Neuronal stem cell (in vitro differentiated cells): ENCODE data around the gene FUT7.
A peak's percentile ranks its signal among the peaks of the same experiment; 100 is the strongest.

ENCODE experiments used
- DNase-seq: peaks from one replicate; pipeline ENCODE4 v3.0.0-alpha.2; 2013; ENCODE audit warnings: low spot score
- H2AFZ ChIP-seq: one replicate; pipeline ENCODE4 v1.6.1; 2013; ENCODE audit warnings: mild to moderate bottlenecking, low read length, inconsistent platforms
- H2AK5ac ChIP-seq: 2 replicates; pipeline ENCODE4 v1.6.1; 2013; ENCODE audit warnings: low read depth, mild to moderate bottlenecking, inconsistent platforms, low read length, moderate library complexity, mixed read lengths
- H2BK120ac ChIP-seq: 2 replicates; pipeline ENCODE4 v1.6.1; 2013; ENCODE audit warnings: low read depth, mild to moderate bottlenecking, inconsistent platforms, low read length, moderate library complexity, mixed read lengths
- H2BK12ac ChIP-seq: one replicate; pipeline ENCODE4 v1.6.1; 2013; ENCODE audit warnings: low read length, inconsistent platforms
- H2BK15ac ChIP-seq: 2 replicates; pipeline ENCODE4 v1.6.1; 2013; ENCODE audit warnings: mild to moderate bottlenecking, low read length, inconsistent platforms, mixed read lengths
- H2BK5ac ChIP-seq: one replicate; pipeline ENCODE4 v1.6.1; 2013; ENCODE audit warnings: inconsistent platforms, mild to moderate bottlenecking, low read length, moderate library complexity
- H3K14ac ChIP-seq: one replicate; pipeline ENCODE4 v1.6.1; 2013; ENCODE audit warnings: low read length, inconsistent platforms
- H3K18ac ChIP-seq: 2 replicates; pipeline ENCODE4 v1.6.1; 2013; ENCODE audit warnings: low read length, inconsistent platforms
- H3K23ac ChIP-seq: 2 replicates; pipeline ENCODE4 v1.6.1; 2013; ENCODE audit warnings: low read depth, mild to moderate bottlenecking, mixed read lengths, low read length, inconsistent platforms; ENCODE audit not compliant: poor library complexity
- H3K27ac ChIP-seq: replicated peaks from 3 replicates; pipeline ENCODE4 v1.5.1; 2013; ENCODE audit warnings: low read length, inconsistent platforms
- H3K27me3 ChIP-seq, 3 experiments: 2 replicates each; pipeline ENCODE4 v1.6.1; 2013; ENCODE audit warnings: low read length in 3 of 3, mild to moderate bottlenecking in 2 of 3, inconsistent platforms in 1 of 3, low read depth in 1 of 3, mixed read lengths in 1 of 3, moderate library complexity in 1 of 3; ENCODE audit not compliant: control insufficient read depth in 3 of 3, insufficient read depth in 3 of 3
- H3K36me3 ChIP-seq, 2 donors: replicated peaks in 1 of 2; 2 replicates each; pipeline ENCODE4 v1.6.1; 2013; ENCODE audit warnings: low read length in 2 of 2; ENCODE audit not compliant: control insufficient read depth in 2 of 2, insufficient read depth in 2 of 2
- H3K4ac ChIP-seq: 2 replicates; pipeline ENCODE4 v1.6.1; 2013; ENCODE audit warnings: inconsistent platforms, mild to moderate bottlenecking, low read length, moderate library complexity
- H3K4me1 ChIP-seq, 2 donors: 1 replicate in 1 of 2; 2 replicates in 1 of 2; pipeline ENCODE4 v1.6.1; 2013; ENCODE audit warnings: low read length in 2 of 2, low read depth in 1 of 2; ENCODE audit not compliant: control insufficient read depth in 2 of 2, insufficient read depth in 1 of 2
- H3K4me2 ChIP-seq: one replicate; pipeline ENCODE4 v1.6.1; 2013; ENCODE audit warnings: mild to moderate bottlenecking, low read length, inconsistent platforms; ENCODE audit not compliant: insufficient read depth, poor library complexity, severe bottlenecking
- H3K4me3 ChIP-seq, 2 donors: 2 replicates each; pipeline ENCODE4 v1.5.1; 2013; ENCODE audit warnings: low read length in 2 of 2, mild to moderate bottlenecking in 2 of 2, inconsistent platforms in 1 of 2, moderate library complexity in 1 of 2
- H3K79me1 ChIP-seq: one replicate; pipeline ENCODE4 v1.6.1; 2013; ENCODE audit warnings: low read depth, mild to moderate bottlenecking, inconsistent platforms, low read length, moderate library complexity
- H3K9ac ChIP-seq: one replicate; pipeline ENCODE4 v1.6.1; 2013; ENCODE audit warnings: mild to moderate bottlenecking, low read depth, low read length, inconsistent platforms; ENCODE audit not compliant: poor library complexity
- H3K9me3 ChIP-seq, 2 donors: replicated peaks in 1 of 2; 2 replicates each; pipeline versions ENCODE3 to v1.6.1; 2013; ENCODE audit warnings: low read length in 2 of 2, mild to moderate bottlenecking in 2 of 2, inconsistent platforms in 1 of 2, low read depth in 1 of 2, mixed read lengths in 1 of 2, moderate library complexity in 1 of 2; ENCODE audit not compliant: control insufficient read depth in 2 of 2, insufficient read depth in 1 of 2
- H4K8ac ChIP-seq: one replicate; pipeline ENCODE4 v1.6.1; 2013; ENCODE audit warnings: low read depth, mild to moderate bottlenecking, inconsistent platforms, low read length, moderate library complexity
- H4K91ac ChIP-seq: one replicate; pipeline ENCODE4 v1.6.1; 2013; ENCODE audit warnings: low read length, low read depth, mild to moderate bottlenecking, inconsistent platforms; ENCODE audit not compliant: poor library complexity
- WGBS, 2 donors: extraction: QIAGEN DNeasy Blood & Tissue Kit; methylation state at CpG; one replicate each; pipeline ENCODE4 v1.1.7; 2013; ENCODE audit warnings: missing lambda C conversion rate in 2 of 2, mixed read lengths in 1 of 2; ENCODE audit not compliant: insufficient read length in 2 of 2, insufficient replicate concordance in 1 of 2; ENCODE audit errors: extremely low coverage in 2 of 2; 5-methylcytosine and 5-hydroxymethylcytosine counted together

FUT7 gene

DNA sequence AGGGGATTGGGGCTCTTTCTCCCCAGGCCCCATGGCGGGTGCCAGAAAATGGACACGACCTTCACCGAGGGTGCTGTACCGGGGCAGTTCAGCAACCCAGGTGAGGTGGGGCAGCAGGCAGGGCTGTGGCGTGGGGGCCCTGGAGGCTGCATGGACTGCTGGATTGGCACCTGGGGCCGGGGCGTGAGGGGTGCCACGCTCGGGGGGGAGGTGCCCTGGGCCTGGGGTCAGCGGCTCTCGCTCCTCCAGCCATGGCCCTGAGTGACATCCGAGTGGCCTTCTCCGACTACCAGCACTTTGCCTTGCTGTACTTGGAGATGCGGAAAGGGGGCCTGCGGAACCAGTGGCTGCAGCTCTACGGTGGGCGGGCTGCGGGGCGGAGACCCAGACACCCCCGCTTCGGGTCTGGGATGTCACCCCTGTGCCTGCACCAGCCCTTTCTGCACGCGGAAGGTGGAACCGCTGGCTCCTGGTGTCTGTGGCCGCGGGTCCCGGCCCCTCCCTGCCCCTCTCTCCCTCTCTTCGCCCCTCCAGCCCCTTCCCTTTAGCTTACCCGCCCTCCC, 47.3 kb downstream of the FUT7 start:
- H3K27me3 ChIP-seq: peaks cover 4 to 43% (median 36%) of the 10 kb centered on the region in 3 experiments
- peak overlapping the region; percentile 94 for H2BK15ac ChIP-seq
- no peak overlapping the region for H4K91ac ChIP-seq
- no peak overlapping the region for H3K23ac ChIP-seq
- peak overlapping the region; percentile 63 for H2BK5ac ChIP-seq
- peak overlapping the region; percentile 88 for H3K4me2 ChIP-seq
- H3K27ac ChIP-seq: no peak overlapping the region
- no peaks in the 10 kb centered on the region for H3K79me1 ChIP-seq
- H4K8ac ChIP-seq: no peak overlapping the region
- no peaks in the 10 kb centered on the region for H3K9me3 ChIP-seq
- no peak overlapping the region for H2BK120ac ChIP-seq
- DNase-seq: no peak
- no peaks in the 10 kb centered on the region for H3K4me1 ChIP-seq
- H3K36me3 ChIP-seq: no peaks in the 10 kb centered on the region
- peak overlapping the region; percentile 97 for H3K18ac ChIP-seq
- WGBS, 2 donors: no CpG with 5 or more reads among the region's 29 CpGs
- H3K9ac ChIP-seq: no peak overlapping the region
- peak overlapping the region; percentile 41 for H2BK12ac ChIP-seq
- peak overlapping the region; percentile 76 for H3K4ac ChIP-seq
- H2AK5ac ChIP-seq: peak overlapping the region; percentile 47
- peak overlapping the region in 1 of 2 donors; percentile 18 for H3K4me3 ChIP-seq
- peak overlapping the region; percentile 67 for H3K14ac ChIP-seq
- H2AFZ ChIP-seq: no peak overlapping the region

DNA sequence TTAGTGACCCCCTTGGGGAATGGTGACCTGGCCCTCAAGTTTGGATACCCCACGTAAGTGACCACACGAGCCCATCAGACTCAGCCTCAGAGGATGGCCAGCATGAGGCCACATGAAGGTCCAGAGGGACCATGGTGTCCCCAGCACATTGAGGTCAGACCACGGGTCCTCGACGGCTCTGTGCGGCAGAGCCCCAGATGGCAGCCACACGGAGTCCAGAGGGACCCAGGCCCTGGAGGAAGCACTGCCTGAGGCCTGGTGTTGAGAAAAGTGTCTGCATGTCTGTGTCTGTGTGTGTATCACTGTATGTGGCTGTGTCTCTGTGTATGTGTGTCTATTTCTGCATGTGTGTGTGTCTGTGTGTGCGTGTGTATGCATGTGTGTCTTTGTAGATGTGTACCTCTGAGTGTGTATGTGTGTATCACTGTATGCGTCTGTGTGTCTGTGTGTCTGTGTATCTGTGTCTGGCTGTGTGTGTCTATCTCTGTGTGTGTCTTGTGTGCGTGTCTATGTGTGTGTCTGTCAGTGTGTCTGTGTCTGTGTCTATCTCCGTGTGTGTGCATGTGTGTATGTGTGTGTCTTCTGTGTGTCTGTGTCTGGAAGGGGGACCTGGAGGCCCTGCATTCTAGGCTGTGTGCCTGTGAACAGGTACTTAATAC, 48.1 kb downstream of the FUT7 start:
- Histone ChIP-seq H4K8ac (no peak overlapping the region), H3K27ac (no peak overlapping the region), H4K91ac (no peak overlapping the region), H3K4me1 (peaks cover 0 to 2% of the 10 kb centered on the region in 2 donors), H2BK120ac (no peak overlapping the region), H3K9ac (no peak overlapping the region), H3K79me1 (no peaks in the 10 kb centered on the region), H3K4me2 (no peak overlapping the region), H2BK12ac (peak overlapping the region; percentile 46), H3K14ac (no peak overlapping the region), H3K27me3 (peaks cover 4 to 51% (median 36%) of the 10 kb centered on the region in 3 experiments), H3K9me3 (no peaks in the 10 kb centered on the region), H3K23ac (no peak overlapping the region), H3K4ac (no peak overlapping the region), H2BK15ac (no peak overlapping the region), H3K18ac (no peak overlapping the region), H2AK5ac (peak overlapping the region; percentile 90), H3K4me3 (peak overlapping the region in 1 of 2 donors; percentile 18), H2BK5ac (no peak overlapping the region), H3K36me3 (no peaks in the 10 kb centered on the region), H2AFZ (no peak overlapping the region)
- WGBS, 2 donors: no CpG with 5 or more reads among the region's 11 CpGs
- DNase-seq: no peak

DNA sequence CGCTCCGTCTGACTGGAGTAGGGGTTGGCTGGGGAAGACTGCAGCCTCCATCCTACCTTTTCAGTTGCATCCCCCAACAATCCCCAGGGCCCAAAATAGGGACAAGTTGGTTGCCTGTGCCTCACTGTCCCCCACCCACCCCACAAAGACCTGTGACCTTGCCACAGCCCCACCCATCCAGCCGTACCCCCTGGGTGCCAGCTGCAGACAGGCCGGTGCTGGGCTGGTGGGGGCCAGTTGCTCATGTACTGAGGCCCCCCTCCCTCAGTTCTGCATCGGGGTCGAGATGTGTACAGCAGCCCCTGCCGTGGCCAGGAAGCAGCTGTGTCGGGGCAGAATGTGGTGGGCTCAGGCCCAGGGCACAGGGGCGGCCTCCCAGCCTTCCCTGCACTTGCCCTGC, 48.7 kb downstream of the FUT7 start:
- no peak overlapping the region for H2BK120ac ChIP-seq
- no peak overlapping the region for H3K14ac ChIP-seq
- peak overlapping the region; percentile 46 for H2BK12ac ChIP-seq
- peak overlapping the region; percentile 60 for H3K9ac ChIP-seq
- no peak overlapping the region for H3K4ac ChIP-seq
- no peak overlapping the region for H3K27ac ChIP-seq
- H3K79me1 ChIP-seq: no peaks in the 10 kb centered on the region
- H3K36me3 ChIP-seq: no peaks in the 10 kb centered on the region
- peaks cover 4 to 52% (median 36%) of the 10 kb centered on the region in 3 experiments for H3K27me3 ChIP-seq
- peak overlapping the region; percentile 65 for H3K23ac ChIP-seq
- H2BK15ac ChIP-seq: peak overlapping the region; percentile 20
- H4K91ac ChIP-seq: no peak overlapping the region
- DNase-seq: no peak
- no peak overlapping the region for H3K4me3 ChIP-seq
- peak overlapping the region; percentile 90 for H2AK5ac ChIP-seq
- no peak overlapping the region for H4K8ac ChIP-seq
- H3K9me3 ChIP-seq: no peaks in the 10 kb centered on the region
- H3K4me2 ChIP-seq: no peak overlapping the region
- no peak overlapping the region for H2AFZ ChIP-seq
- H2BK5ac ChIP-seq: no peak overlapping the region
- H3K18ac ChIP-seq: no peak overlapping the region
- no CpG with 5 or more reads among the region's 9 CpGs for WGBS, 2 donors
- peaks cover 0 to 2% of the 10 kb centered on the region in 2 donors for H3K4me1 ChIP-seq

DNA sequence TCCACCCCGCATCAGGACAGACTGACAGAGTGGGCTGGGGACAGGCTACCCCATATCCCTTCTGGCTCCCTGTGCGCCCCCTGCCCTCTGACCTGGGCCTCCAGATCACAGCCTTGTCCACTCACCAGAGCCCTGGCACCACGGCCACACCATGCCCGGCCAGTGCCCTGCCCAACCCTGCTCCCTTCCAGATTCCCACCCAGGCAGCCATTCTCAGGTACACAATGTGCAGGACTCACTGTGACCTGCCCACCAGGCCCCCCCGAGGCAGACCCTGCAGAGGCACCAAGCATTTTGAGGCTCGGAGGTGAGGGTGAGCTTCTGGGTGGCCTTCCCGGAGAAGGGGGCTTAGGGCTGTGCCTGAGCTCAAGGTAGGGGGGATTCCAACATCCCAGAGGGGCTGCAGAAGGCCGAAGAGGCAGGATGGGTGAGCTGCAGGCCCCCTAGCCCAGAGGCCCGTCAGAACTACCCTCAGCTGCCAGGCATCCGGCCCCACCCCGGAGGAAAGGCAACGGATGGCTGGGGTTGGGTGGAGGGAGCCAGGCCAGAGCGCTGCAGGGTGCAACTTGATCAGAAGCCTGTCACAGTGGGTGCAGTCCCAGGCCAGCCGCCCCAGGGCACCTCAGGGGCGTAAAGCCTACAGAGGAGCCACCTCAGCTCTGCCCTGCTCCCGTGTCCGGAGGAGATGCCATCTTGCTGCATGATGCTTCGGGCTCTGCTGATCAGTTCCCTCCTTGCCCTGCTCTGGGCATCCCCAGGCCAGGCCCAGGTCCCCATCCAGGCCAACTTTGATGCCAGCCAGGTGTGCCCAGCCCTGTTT, 49.4 kb downstream of the FUT7 start, which contains the start of gene LCNL1:
TSS of gene LCNL1 (plus strand) at position 762 of the 820 bp plus-strand sequence. CDS start 594 bp downstream, outside the sequence.
- DNase-seq: no peak
- WGBS, 2 donors: no CpG with 5 or more reads among the region's 18 CpGs
- H3K27me3 ChIP-seq: peaks cover 4 to 57% (median 39%) of the 10 kb centered on the region in 3 experiments
- no peak within 1 kb of the TSS for H3K4ac ChIP-seq
- H2AK5ac ChIP-seq: peak within 1 kb of the TSS; percentile 90
- no peaks in the 10 kb centered on the region for H3K9me3 ChIP-seq
- no peak within 1 kb of the TSS for H2BK120ac ChIP-seq
- H3K79me1 ChIP-seq: no peaks in the 10 kb centered on the region
- no peak within 1 kb of the TSS for H3K14ac ChIP-seq
- no peak within 1 kb of the TSS for H3K18ac ChIP-seq
- peak within 1 kb of the TSS; percentile 46 for H2BK12ac ChIP-seq
- no peak within 1 kb of the TSS for H2BK5ac ChIP-seq
- H3K9ac ChIP-seq: peak within 1 kb of the TSS; percentile 60
- no peak within 1 kb of the TSS for H2AFZ ChIP-seq
- H3K36me3 ChIP-seq: no peaks in the 10 kb centered on the region
- H4K8ac ChIP-seq: no peak within 1 kb of the TSS
- H3K4me1 ChIP-seq: peaks cover 0 to 6% of the 10 kb centered on the region in 2 donors
- H3K4me2 ChIP-seq: no peak within 1 kb of the TSS
- no peak within 1 kb of the TSS for H3K4me3 ChIP-seq
- peak within 1 kb of the TSS; percentile 65 for H3K23ac ChIP-seq
- no peak within 1 kb of the TSS for H4K91ac ChIP-seq
- peak within 1 kb of the TSS; percentile 21 for H2BK15ac ChIP-seq
- H3K27ac ChIP-seq: no peak within 1 kb of the TSS
